ENCODE measurements around the gene ITM2C.

ITM2C gene

GRCh38 chr2:230895536-230896345 is 31.0 kb downstream of the ITM2C start:
- no peak for DNase-seq

GRCh38 chr2:230896346-230897115 is 31.8 kb downstream of the ITM2C start:
- DNase-seq = no peak

- DNase-seq = no peak
Measured at GRCh38 chr2:230898016-230898712, 33.4 kb downstream of the ITM2C start.

- no peak for DNase-seq
Measured at GRCh38 chr2:230898713-230899091, 34.0 kb downstream of the ITM2C start.

- no peak for DNase-seq
Measured at GRCh38 chr2:230899287-230899686, 34.5 kb downstream of the ITM2C start.

- DNase-seq = no peak
Measured at GRCh38 chr2:230899786-230900185, 35.0 kb downstream of the ITM2C start.

GRCh38 chr2:230900336-230900995 is 35.7 kb downstream of the ITM2C start:
- no peak for DNase-seq

GRCh38 chr2:230901006-230901405 is 36.3 kb downstream of the ITM2C start:
- DNase-seq = no peak

- peak; percentile 64 for DNase-seq
Measured at GRCh38 chr2:230902180-230902899, 37.6 kb downstream of the ITM2C start.

- DNase-seq = no peak
Measured at GRCh38 chr2:230903231-230904150, 38.7 kb downstream of the ITM2C start.

- DNase-seq = no peak
Measured at GRCh38 chr2:230904856-230905447, 40.2 kb downstream of the ITM2C start.

- DNase-seq = peak; percentile 74
Measured at GRCh38 chr2:230905448-230906421, 41.0 kb downstream of the ITM2C start.

- no peak for DNase-seq
Measured at GRCh38 chr2:230906471-230907230, 41.9 kb downstream of the ITM2C start.

- DNase-seq = no peak
Measured at GRCh38 chr2:230907361-230908091, 42.8 kb downstream of the ITM2C start.

GRCh38 chr2:230908092-230908594 is 43.4 kb downstream of the ITM2C start:
- DNase-seq = no peak

- DNase-seq = peak; percentile 73
Measured at GRCh38 chr2:230908595-230909191, 44.0 kb downstream of the ITM2C start.

- no peak for DNase-seq
Measured at GRCh38 chr2:230909841-230910545, 45.3 kb downstream of the ITM2C start.
